Measurements from ENCODE around the gene TIMP3.

- TF ChIP-seq YY1 (IDR thresholded peaks at IDR 0.05; ENCODE audit: insufficient read depth, insufficient read length), result no peak
- TF ChIP-seq SUZ12 (IDR thresholded peaks at IDR 0.05; ENCODE audit: extremely low read depth, insufficient read depth, insufficient read length), result no peak
Measured at GRCh38 chr22:32887324-32887980, 85.9 kb downstream of the TIMP3 start.
